Measurements from ENCODE around the gene HDAC4.

Gene HDAC4

DNA sequence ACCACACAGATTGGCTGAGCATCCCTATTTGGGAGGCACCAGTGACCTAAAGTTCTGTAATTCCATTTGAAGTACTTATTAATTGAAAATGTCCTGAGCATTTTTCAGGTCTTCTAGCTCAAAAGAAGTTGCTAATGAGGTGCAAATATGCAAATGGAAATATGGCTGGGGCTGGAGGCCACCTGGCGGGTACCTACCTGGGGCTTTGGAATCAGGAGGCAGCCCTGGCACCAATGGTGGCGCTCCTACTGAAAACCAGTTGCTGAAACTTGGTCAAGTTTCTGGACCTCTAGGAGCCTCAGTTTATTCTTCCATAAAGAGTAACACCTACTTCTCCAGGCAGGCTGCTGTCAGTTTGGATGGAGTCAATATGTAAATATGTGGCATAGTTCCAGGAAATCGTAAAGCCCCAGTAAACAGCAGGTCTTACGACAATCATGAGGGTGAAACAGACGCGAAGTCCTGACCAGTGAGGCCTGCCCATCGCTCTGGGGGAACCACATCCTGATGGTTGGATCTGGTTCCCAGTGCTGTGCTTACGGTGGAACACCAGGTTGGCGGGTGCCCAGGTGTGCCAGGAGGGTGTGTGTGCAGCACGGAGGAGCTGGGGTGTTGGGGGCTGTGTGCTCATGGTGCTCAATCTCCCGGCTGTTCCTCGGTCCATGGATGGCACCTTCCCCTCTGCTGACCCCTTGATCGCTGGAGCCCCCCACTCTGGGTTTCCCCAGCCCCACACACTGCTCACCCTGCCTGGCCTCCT, 366.8 kb downstream of the HDAC4 start:
- no peak for DNase-seq

DNA sequence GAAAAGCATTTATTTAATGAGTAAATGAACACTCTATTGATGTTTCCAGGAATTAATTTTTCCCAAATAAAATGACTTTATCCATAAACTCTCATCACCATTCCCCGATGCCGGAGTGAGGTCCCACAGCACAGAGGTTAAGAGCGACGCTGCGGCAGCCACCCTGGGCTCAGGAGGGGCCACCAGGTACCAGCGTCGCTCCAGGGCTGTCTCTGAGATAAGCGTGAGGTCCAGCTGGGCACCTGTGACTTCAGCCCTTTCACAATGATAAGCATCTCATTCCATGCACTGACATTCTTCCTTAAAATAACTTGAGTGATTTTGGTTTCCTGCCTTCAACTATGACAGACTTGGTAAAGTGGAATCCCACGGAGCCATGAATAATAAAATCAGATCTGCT, 370.9 kb downstream of the HDAC4 start:
- DNase-seq: no peak

DNA sequence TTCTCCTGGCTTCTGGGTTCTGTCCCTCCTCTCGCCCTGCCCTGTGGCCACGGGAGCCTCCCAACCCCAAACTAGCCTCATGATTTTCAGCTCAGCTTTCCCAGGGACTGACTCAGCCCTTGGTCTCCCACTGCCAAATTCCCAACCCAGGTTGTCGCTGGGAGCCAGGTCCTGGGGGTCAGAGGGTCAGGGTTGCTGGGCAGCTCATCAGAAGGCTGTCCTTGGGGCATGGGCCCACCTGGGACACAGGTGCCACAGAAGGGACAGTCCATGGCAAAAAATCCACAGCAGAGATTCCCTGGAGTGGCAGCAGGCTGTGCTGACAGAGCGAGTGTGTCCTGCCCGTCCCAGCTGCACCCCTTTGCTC, 372.6 kb downstream of the HDAC4 start:
- no peak for DNase-seq

DNA sequence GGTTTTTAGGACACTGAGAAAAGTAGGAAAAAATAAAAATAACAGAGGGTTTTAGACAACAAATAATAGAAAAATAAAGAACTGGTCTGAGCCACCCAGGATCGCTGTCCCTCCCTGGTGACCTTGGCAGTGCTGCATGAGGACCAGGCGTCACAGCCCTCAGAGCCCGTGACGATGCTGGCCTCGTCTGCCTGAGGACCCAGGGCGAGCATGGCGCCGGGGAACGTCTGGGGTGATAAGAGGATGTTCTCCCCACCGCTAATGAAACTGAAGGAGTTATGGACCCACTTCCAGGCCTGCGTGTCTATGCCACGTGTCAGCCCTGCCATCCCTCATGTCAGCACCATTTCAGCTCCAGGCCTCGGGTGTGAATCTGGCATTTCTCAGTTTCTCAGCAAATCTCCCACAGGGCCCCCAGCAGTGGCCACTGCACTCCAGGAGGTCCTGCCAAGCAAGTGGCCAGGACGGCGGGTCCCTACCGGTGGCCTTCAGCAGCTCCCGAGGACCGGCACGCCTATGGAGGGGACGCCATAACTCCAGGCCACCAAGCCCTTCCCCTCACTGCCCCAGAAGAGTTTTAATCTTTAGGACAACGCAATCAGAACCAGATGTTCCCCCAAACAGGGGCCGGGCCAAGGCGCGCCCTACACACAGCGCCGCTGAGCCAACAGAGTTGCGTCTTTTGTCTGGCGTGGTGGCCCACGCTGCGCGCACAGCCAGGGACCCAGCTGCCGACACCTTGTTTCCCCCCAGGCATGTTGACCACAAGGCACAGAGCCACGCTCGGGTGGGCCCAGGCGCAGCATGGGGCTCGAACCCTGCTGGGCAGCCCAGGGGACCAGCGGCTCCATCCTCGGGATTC, 373.2 kb downstream of the HDAC4 start:
- DNase-seq: no peak

DNA sequence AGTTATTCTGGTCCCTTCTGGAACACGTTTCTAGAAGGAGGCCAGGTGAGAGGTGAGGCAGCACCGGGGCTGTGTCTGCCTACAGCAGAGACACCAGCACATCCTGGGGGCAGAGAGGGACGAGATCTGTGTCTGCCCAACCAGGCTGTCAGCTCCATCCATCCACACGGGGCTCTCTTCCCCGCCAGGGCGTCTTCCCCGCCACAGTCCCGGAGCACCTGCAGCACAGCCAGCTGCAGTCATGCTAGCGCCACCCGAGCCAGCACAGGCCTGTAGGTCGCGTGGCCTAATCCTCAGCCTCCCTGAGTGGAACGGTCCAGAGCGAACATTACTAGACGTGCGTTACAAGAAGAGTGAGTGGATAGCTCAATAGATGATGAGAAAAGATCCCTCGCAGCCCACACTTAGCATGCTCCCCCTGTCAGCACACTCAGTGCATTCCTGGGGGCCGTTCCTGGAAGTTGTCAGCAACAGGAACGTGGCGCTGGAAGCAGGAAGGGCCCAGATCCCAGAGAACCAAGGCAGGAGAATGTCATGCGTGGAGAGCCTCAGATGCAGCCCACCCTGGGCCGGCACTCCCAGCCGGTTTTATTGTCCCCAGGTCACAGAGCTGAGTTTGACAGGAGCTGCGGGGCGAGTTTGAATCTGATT, 374.0 kb downstream of the HDAC4 start:
- DNase-seq: no peak

DNA sequence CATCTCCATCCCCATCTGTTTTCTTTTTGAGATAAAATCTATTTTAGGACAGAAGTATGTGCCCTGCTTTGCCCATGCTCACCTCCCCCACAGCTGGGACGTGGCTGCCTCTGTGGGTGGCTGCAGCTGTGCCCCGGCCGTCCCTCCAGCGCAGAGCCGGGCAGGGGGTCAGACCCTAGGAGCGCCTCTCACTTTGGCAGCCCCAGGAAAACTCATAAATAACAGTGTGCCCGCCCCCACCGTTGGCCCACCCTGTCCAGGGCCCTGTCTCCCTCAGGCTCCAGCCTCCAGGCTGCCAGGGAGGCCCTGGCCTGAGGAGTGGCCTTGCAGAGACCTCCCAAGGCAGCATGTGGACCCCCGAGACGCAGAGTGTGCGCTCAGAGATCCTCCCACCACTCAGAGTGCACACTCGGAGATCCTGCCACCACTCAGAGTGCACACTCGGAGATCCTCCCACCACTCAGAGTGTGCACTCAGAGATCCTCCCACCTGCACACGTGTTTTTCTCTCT, 374.8 kb downstream of the HDAC4 start:
- DNase-seq: no peak

DNA sequence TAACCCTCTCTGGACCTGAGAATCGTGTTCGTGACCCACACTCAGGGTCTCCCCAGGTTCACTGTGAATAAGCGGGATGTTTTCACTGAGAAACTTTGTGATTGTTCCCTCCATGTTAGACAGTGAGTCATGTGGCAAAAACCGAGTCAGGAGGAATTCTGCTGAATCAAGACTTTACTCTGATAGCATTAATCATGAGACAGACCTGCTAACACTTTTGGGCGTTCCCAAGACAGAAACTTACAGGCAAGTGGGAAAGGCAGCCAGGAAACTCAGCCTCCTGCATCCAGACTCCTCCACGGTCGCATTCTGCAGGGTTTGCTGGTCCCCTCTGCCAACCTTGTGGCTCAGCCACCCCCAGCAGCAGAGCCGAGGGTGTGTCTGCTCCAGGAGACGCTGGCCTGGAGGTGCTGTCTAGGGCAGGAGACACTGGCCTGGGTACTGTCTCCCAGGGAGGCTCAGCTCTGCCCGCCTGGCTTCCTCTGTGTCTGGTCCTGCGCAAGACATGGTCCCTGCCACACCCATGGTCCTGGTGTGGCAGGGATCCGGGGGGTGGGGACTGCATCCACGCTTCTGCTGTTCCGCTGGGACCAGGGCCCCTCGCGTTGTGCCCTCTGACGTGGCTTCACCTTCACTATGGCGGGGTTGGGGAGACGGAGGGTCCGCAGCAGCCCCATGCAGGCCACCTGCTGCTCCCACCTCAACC, 375.6 kb downstream of the HDAC4 start:
- DNase-seq: no peak

DNA sequence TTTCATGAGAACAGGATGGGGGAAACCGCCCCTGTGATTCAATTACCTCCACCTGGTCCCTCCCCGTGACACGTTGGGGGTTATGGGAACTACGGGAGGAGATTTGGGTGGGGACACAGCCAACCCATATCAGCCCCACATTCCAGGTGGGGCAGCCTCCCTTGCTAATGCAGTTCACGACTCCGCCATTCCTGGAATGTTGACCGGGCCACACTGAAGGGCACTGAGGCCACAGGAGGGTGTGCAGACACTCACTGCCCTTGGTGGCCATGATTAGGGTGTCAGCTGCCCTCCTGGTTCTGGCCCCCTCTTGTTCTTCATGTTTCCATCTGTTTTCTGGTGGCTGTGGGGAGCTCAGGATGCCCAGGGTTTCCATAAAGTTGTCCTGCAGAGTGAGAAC, 376.6 kb downstream of the HDAC4 start:
- no peak for DNase-seq

DNA sequence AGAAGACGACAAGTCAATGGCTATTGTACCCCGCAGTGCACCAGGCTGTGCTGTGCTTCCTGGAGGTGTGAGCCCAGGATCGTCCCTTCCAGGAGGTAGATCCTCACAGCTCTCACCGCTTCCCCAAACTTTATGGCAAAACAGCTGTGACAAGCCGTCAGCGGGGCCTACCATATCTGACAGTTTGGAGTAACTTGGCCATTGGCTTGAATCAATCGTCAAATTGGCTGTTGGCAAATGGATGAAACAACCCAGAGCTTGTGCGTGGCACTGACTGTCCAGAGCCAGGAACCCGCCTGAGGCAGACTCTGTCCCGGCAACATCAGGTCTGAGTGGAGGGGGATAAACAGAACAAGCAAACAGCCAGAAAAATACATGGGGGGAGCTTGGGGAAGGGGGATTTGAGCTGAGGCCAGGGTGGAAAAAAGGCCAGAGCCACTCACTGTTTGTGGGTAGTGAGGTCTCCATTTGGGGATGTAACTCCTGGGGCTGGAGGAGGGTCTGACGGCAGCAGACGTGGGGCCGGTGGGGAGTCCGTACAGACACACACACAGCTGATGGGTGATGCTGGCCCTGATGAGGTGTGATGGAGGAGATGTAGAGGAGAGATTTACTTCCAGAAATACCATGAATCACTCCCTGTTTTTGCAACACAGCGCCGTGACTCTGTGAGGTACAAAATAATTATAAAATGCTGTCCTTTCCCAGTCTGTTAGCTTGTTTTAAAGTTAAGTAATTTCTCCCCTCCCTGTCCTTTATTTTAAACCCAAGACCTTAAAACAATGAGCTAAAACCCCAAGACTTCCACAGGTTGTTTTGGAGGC, 378.2 kb downstream of the HDAC4 start:
- DNase-seq: no peak

DNA sequence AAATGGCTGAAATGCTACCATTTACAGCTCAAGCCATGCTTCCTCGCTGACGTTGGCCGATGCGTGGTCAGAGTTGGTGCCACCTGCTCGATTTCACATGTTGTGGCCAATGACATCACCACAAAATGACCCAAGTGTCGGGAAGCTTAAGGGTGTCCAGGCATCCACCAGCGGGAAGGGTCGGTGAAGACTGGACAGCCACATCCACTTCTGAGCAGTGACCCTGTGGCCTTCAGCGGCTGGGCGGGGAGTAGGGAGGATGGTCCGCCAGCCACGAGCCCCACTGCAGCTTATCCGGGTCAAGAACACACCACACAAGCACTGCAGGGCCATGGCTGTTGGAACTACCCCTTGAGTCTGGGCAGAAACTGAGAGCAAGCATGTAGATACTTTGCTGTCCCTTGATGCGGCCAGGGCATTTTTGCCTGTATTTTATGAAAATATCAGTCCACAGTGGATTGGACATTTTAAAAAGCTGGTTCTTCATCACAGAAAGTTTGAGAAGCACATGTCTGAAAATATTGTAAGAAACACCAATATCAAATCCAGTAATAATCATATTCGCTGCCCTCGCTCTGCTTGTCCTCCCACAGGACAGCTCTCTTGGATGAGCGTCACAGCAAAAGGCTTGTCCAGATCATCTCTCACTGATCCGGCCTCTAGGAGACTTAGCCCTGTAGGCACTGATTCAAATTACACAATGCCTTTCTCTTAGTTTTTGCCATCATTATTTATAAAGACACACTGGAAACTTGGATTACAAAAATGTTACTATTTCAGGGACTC, 379.0 kb downstream of the HDAC4 start:
- DNase-seq: no peak

DNA sequence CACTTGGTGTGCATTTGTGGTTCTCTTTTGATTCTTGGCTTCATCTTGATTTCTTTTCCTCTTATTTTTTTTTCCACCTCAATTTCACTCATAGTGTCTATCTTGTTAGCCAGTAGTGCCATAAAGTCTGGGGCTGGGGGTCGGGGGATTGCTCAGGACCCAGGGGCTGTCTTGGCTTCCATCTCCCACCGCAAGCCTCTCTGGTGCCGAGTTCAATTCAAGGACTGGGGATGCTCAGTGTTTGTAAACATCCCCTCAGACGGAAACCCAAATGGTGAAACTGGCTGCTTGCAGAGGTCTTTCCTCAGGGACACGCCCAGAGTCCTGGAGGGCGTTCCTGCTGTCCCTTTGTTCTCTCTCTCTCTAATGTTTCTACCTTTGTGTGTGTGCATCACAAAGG, 379.6 kb downstream of the HDAC4 start:
- DNase-seq: no peak

DNA sequence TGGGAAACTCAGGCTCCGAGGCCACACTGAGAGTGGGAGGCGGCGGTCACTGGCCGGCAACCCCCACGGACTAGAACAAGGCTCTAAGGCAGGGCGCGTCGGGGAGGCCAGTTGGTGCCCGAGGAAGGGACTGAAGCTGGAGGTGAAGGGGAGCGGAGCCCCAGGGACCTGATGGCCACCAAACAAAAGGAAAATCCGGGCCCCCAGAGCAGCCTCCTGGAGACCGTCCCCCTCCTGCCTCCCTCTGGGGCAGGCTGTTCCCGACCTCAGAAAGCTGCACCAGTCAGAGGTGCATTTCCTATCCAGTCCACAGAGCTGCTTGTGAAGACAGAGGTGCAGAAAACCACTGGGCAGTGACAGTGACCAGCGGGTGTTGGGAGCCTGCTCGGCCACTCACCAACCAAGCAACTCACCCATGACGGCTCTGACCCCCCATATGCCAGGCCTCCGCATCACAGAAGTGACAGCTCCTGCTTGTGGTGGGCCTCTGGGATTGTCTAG, 380.2 kb downstream of the HDAC4 start:
- no peak for DNase-seq

DNA sequence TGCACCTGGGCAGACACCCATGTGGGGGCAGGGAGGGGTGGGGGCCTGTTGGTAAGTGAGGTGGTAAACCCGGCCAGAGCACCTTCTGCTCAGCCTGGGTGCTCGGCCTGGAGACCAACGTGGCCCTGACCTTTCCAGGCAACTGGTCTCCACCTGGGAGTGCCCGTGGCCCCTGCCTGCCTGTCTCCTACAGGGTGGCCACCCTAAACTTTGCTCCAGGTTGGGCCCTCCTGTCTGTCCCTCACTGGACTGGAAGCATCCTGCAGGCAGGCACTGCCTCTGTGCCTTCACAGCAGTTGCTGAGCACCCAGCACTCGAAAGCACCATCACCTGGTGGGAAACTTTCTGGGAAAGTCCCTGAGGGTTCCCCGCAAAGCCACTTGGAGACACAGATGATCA, 381.6 kb downstream of the HDAC4 start:
- DNase-seq: no peak

DNA sequence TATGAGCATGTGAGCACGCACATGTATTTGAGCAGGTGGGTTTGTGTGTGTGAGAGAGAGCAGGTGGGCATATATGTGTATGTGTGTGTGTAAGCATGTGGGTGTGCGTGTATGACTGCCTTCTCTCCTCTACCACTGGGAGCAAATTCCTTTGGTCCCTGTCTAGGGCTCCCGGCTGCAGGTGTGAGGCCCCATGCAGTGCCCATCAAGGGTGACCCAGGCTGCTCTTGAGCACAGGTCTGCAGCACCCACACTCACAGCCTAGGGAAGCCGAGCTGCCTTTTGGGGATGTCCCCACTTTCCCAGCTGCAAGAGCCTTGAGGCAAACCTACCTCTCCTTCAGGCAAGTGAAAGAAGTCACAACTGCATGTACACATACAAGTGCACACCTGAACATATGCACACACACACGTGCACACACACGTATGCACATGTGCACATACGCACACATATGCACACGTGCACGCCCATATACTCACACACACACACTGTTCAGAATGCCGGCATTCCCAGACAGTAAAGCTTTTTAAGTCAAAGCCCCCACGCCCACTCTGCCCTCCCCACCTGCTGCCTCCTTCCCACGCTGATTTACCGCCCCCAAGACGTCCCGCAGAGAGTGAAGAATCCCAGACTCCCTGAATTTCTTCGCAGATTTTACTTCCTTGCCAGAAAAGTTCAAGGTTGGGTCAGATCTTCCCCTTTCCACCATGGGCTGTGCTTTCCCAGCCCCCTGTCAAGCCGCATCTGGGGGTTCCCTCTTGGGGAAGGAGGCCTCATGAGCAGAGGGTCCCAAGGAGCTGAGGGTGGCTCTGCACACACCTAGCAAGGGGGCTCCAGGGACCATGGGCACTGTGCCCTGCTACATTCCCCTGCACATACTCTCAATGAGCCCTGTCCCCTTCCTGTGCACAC, 382.3 kb downstream of the HDAC4 start:
- DNase-seq: peak; percentile 5

DNA sequence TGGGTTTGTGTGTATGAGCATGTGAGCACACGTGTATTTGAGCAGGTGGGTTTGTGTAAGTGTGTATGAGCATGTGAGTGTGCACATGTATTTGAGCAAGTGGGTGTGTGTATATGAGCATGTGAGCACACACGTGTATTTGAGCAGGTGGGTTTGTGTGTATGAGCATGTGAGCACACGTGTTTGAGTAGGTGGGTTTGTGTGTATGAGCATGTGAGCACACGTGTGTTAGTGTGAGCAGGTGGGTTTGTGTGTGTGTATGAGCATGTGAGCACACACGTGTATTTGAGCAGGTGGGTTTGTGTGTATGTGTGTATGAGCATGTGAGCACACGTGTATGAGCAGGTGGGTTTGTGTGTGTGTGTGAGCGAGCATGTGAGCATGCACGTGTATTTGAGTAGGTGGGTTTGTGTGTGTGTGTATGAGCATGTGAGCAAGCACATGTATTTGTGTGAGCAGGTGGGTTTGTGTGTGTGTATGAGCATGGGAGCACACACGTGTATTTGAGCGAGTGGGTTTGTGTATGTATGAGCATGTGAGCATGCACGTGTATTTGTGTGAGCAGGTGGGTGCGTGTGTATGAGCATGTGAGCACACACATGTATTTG, 383.2 kb downstream of the HDAC4 start:
- DNase-seq: no peak

DNA sequence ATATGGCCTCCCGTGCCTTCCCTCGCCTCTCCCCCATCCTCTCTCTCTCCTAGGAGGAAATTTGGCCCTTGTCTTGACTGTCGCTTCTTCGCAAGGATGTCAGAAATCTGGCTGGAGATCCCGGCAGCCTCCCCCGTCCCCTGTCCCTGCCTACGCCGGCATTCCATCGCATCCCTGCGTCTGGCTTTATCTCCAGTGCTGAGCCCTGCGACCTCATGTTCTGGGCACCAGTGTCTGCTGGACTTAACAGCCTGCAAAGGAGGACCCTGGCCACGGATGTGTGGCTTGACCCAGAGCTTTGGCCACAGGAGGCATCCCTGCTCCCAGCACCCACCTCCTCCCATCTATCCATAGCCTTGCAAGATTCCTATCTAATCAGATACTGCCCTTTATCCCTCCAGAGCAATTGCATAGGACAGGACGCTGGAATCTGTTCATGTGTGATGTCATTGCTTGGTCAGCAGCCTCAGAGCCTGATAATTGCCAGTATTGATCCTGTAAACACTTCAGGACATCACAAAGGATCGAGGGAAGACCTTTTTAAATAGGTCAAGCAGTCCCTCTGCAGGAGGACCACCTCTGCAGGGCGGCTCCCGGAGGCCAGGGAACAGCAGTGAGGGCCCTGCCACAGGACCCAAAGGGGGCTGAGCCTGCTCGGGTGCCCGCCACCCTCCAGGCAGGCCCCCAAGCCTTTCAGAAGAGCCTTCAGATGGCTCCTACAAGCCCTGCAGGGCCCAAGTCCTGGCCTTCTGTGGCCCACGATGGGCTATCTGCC, 384.7 kb downstream of the HDAC4 start:
- DNase-seq: peak; percentile 8

DNA sequence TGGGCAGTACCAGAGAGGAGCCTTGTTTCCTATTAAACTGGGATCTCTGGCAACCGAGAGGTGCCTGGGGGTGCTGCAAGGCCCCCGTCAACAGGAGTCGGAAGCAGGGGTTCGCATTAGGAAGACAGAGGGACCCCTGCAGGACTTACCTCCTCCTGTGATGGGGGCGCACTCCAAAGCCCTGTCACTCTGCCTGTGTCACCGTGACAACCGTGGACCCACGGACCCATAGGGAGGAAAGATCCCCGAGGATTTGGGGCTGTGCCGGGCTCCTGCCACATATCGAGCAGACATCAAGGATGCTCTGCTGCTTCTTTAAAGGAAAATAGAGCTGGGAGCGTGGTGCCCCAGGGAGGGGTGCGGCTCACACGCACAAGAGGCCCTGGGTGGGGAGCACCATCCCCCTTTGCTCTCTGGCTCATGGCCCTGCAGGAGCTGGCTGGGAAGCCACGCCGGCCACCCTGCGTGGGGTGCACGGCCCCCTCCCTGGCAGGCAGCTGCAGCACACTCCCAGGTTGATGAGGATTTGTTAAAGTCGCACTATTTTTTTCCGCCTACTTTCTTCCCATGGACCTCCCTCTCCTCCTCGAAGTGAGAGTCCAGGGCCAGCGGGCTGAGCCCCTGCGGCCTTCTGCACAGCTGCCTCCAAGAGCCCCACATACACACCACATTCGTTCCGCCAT, 385.5 kb downstream of the HDAC4 start:
- DNase-seq: peak; percentile 51
